Activated naive CD8-positive, alpha-beta T cell treated with anti-CD3 and anti-CD28 coated beads for 36 hours (primary cell): Measurements from ENCODE around the gene JMJD1C. TPM values are rescaled to one million over a fixed set of nuclear protein-coding genes. Genes with fewer than 3 reads are reported as not detected.
"Not testable (repeated sequence)": the region's sequence is repeated elsewhere in the genome, so short reads cannot be mapped to it uniquely, and the experiment has no call there.

Source experiments
- DNase-seq: peaks from one replicate; pipeline ENCODE4 v3.0.0; 2021
- H3K27ac Mint-ChIP-seq: one replicate; pipeline ENCODE4 v1.8.0; 2022; ENCODE audit warnings: mild to moderate bottlenecking, moderate library complexity, mixed read lengths
- H3K27me3 Mint-ChIP-seq: one replicate; pipeline ENCODE4 v1.8.0; 2022; ENCODE audit warnings: mild to moderate bottlenecking, mixed read lengths
- H3K36me3 Mint-ChIP-seq: one replicate; pipeline ENCODE4 v1.8.0; 2021; ENCODE audit warnings: mild to moderate bottlenecking, mixed read lengths
- H3K4me1 Mint-ChIP-seq: one replicate; pipeline ENCODE4 v1.8.0; 2021; ENCODE audit warnings: mixed read lengths
- H3K4me3 Mint-ChIP-seq: one replicate; pipeline ENCODE4 v1.8.0; 2022; ENCODE audit warnings: mild to moderate bottlenecking, moderate library complexity, mixed read lengths
- H3K9me3 Mint-ChIP-seq: one replicate; pipeline ENCODE4 v1.8.0; 2022; ENCODE audit warnings: mixed read lengths
- total RNA-seq, 2 experiments: library from RNA; stranded (reverse); gene quantifications; one replicate each; pipeline ENCODE4 v1.2.3, GENCODE V29; 2021

JMJD1C gene
- total RNA-seq, 2 experiments from 2014 or later, result 48.4 to 52.0 TPM

- not testable (repeated sequence) for H3K9me3 Mint-ChIP-seq, H3K4me3 Mint-ChIP-seq, H3K36me3 Mint-ChIP-seq, H3K27ac Mint-ChIP-seq, H3K4me1 Mint-ChIP-seq, DNase-seq, H3K27me3 Mint-ChIP-seq
Measured at GRCh38 chr10:63339640-63340039, 126.1 kb downstream of the JMJD1C start.

GRCh38 chr10:63337455-63338251 is 128.1 kb downstream of the JMJD1C start:
- Mint-ChIP-seq H3K27ac (no peak overlapping the region), H3K36me3 (peaks cover 4% of the 10 kb centered on the region), H3K27me3 (no peaks in the 10 kb centered on the region), H3K4me3 (no peak overlapping the region), H3K9me3 (no peaks in the 10 kb centered on the region), H3K4me1 (peaks cover 6% of the 10 kb centered on the region)
- no peak for DNase-seq

DNA sequence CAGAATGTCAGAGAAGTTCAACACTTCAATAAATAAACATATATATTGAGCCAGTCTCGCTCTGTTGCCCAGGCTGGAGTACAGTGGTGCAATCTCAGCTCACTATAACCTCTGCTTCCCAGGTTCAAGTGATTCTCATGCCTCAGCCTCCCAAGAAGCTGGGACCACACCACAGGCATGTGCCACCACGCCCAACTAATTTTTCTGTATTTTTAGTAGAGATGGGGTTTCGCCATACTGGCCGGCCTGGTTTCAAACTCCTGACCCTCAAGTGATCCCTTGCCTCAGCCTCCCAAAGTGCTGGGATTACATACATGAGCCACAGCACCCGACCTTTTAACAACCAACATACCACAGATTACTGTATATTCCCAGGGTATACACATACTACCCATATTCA is 134.2 kb downstream of the JMJD1C start:
- no peaks in the 10 kb centered on the region for H3K36me3 Mint-ChIP-seq
- H3K27me3 Mint-ChIP-seq, result no peaks in the 10 kb centered on the region
- no peaks in the 10 kb centered on the region for H3K9me3 Mint-ChIP-seq
- DNase-seq, result no peak
- H3K27ac Mint-ChIP-seq, result no peak overlapping the region
- H3K4me3 Mint-ChIP-seq, result no peak overlapping the region
- peaks cover 5% of the 10 kb centered on the region for H3K4me1 Mint-ChIP-seq

DNA sequence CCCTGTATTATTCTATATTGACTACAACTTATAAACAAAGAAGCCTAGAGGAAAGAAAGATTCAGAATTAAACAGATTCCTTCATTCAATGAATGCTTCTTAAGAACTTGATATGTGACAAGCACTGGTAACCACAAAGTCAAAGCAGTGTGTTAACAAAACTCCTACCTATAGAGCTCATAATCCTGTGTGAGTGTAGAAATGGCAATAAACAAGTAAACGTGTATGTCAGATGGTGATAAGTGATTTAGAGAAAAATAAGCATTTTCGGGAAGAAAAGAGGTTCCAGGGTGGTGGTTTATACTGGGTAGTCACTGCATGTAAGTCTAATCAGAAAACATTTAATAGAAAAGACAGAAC is 141.3 kb downstream of the JMJD1C start:
- Mint-ChIP-seq H3K9me3 (no peaks in the 10 kb centered on the region), H3K4me1 (peaks cover 5% of the 10 kb centered on the region), H3K4me3 (no peak overlapping the region), H3K27me3 (no peaks in the 10 kb centered on the region), H3K36me3 (peaks cover 7% of the 10 kb centered on the region), H3K27ac (no peak overlapping the region)
- no peak for DNase-seq

GRCh38 chr10:63323701-63324494 is 141.9 kb downstream of the JMJD1C start:
- Mint-ChIP-seq H3K4me1 (peaks cover 5% of the 10 kb centered on the region), H3K27me3 (no peaks in the 10 kb centered on the region), H3K9me3 (no peaks in the 10 kb centered on the region), H3K27ac (no peak overlapping the region), H3K36me3 (peaks cover 10% of the 10 kb centered on the region), H3K4me3 (no peak overlapping the region)
- no peak for DNase-seq

- no peaks in the 10 kb centered on the region for H3K27me3 Mint-ChIP-seq
- peaks cover 14% of the 10 kb centered on the region for H3K36me3 Mint-ChIP-seq
- peaks cover 5% of the 10 kb centered on the region for H3K4me1 Mint-ChIP-seq
Measured at GRCh38 chr10:63320683-63321082, 145.1 kb downstream of the JMJD1C start.

DNA sequence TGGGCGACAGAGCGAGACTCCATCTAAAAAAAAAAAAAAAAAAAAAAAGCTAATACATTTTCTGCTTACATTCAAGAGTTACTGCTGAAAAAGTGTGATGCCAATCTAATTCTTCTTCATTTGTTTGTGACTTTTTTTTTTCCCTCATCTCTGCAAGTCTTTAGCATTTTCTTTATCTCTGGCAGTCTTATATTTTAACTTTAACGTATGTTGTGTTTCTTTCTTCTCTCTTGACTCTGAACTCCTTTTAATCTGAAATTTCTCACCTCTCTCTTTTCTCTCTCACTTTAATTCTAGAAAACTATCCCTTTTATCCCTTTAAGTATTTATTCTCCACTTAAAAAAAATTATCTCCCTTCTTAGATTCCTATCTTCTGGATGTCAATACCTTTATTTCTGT is 146.5 kb downstream of the JMJD1C start:
- no peak for DNase-seq
- peaks cover 18% of the 10 kb centered on the region for H3K36me3 Mint-ChIP-seq
- H3K27me3 Mint-ChIP-seq, result no peaks in the 10 kb centered on the region
- H3K4me1 Mint-ChIP-seq, result peaks cover 3% of the 10 kb centered on the region
- H3K4me3 Mint-ChIP-seq, result no peak overlapping the region
- H3K27ac Mint-ChIP-seq, result peak overlapping the region; percentile 4
- H3K9me3 Mint-ChIP-seq, result no peaks in the 10 kb centered on the region

More at GRCh38 chr10:63320683-63321082, 145.1 kb downstream of the JMJD1C start:
- Mint-ChIP-seq H3K27ac (no peak overlapping the region), H3K9me3 (no peaks in the 10 kb centered on the region), H3K4me3 (no peak overlapping the region)
- no peak for DNase-seq

GRCh38 chr10:63318491-63318890 is 147.3 kb downstream of the JMJD1C start:
- no peak for DNase-seq
- peaks cover 6% of the 10 kb centered on the region for H3K4me1 Mint-ChIP-seq
- no peak overlapping the region for H3K4me3 Mint-ChIP-seq
- no peaks in the 10 kb centered on the region for H3K27me3 Mint-ChIP-seq
- no peak overlapping the region for H3K27ac Mint-ChIP-seq
- H3K9me3 Mint-ChIP-seq, result peaks cover 3% of the 10 kb centered on the region
- peaks cover 23% of the 10 kb centered on the region for H3K36me3 Mint-ChIP-seq

GRCh38 chr10:63314020-63314419 is 151.8 kb downstream of the JMJD1C start:
- no peaks in the 10 kb centered on the region for H3K27me3 Mint-ChIP-seq
- peaks cover 5% of the 10 kb centered on the region for H3K9me3 Mint-ChIP-seq

GRCh38 chr10:63313066-63313717 is 152.6 kb downstream of the JMJD1C start:
- Mint-ChIP-seq H3K27ac (no peak overlapping the region), H3K4me3 (no peak overlapping the region), H3K27me3 (no peaks in the 10 kb centered on the region), H3K9me3 (peaks cover 5% of the 10 kb centered on the region), H3K4me1 (peaks cover 11% of the 10 kb centered on the region), H3K36me3 (peaks cover 11% of the 10 kb centered on the region)
- no peak for DNase-seq

More at GRCh38 chr10:63314020-63314419, 151.8 kb downstream of the JMJD1C start:
- no peak overlapping the region for H3K27ac Mint-ChIP-seq
- peaks cover 13% of the 10 kb centered on the region for H3K36me3 Mint-ChIP-seq
- DNase-seq, result no peak
- H3K4me3 Mint-ChIP-seq, result no peak overlapping the region
- H3K4me1 Mint-ChIP-seq, result peaks cover 6% of the 10 kb centered on the region

GRCh38 chr10:63308628-63309027 is 157.1 kb downstream of the JMJD1C start:
- Mint-ChIP-seq H3K9me3 (peaks cover 2% of the 10 kb centered on the region), H3K27ac (no peak overlapping the region), H3K4me1 (peaks cover 10% of the 10 kb centered on the region), H3K27me3 (no peaks in the 10 kb centered on the region), H3K4me3 (no peak overlapping the region), H3K36me3 (peaks cover 5% of the 10 kb centered on the region)
- no peak for DNase-seq

GRCh38 chr10:63304146-63304545 is 161.6 kb downstream of the JMJD1C start:
- Mint-ChIP-seq H3K36me3 (peaks cover 5% of the 10 kb centered on the region), H3K27me3 (no peaks in the 10 kb centered on the region), H3K27ac (no peak overlapping the region), H3K4me3 (no peak overlapping the region), H3K4me1 (peaks cover 12% of the 10 kb centered on the region), H3K9me3 (no peaks in the 10 kb centered on the region)
- no peak for DNase-seq

GRCh38 chr10:63300801-63301200 is 165.0 kb downstream of the JMJD1C start:
- no peaks in the 10 kb centered on the region for H3K27me3 Mint-ChIP-seq
- peaks cover 3% of the 10 kb centered on the region for H3K36me3 Mint-ChIP-seq
- H3K4me1 Mint-ChIP-seq, result peaks cover 5% of the 10 kb centered on the region
- H3K9me3 Mint-ChIP-seq, result no peaks in the 10 kb centered on the region
- no peak for DNase-seq
- no peak overlapping the region for H3K27ac Mint-ChIP-seq
- H3K4me3 Mint-ChIP-seq, result no peak overlapping the region

- H3K4me3 Mint-ChIP-seq, result no peak overlapping the region
- no peak overlapping the region for H3K27ac Mint-ChIP-seq
- H3K9me3 Mint-ChIP-seq, result no peaks in the 10 kb centered on the region
- no peak for DNase-seq
- peaks cover 2% of the 10 kb centered on the region for H3K36me3 Mint-ChIP-seq
- H3K4me1 Mint-ChIP-seq, result peaks cover 2% of the 10 kb centered on the region
- no peaks in the 10 kb centered on the region for H3K27me3 Mint-ChIP-seq
Measured at GRCh38 chr10:63297941-63298340, 167.8 kb downstream of the JMJD1C start.

DNA sequence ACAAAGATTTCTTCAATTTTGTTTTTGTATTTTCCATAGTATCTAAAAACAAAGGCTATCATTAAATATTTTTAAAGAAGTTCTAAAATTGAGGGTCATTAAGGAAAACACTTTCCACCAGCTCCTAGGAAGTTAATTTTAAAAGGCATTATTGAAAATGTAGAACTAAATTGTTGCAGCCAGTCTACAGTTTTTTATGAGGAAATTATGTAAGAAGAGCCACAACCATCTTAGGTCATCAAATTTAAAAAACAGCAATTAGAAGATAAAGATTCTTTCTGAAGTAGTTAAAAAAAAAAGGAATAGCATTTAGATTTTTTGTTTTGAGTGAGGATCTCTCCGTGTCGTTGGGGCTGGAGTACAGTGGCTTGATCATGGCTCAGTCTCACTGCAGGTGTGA is 171.0 kb downstream of the JMJD1C start:
- no peak overlapping the region for H3K27ac Mint-ChIP-seq
- no peaks in the 10 kb centered on the region for H3K36me3 Mint-ChIP-seq

More for the DNA sequence above, 171.0 kb downstream of the JMJD1C start:
- no peaks in the 10 kb centered on the region for H3K4me1 Mint-ChIP-seq
- no peak overlapping the region for H3K4me3 Mint-ChIP-seq
- no peaks in the 10 kb centered on the region for H3K9me3 Mint-ChIP-seq
- DNase-seq, result no peak
- H3K27me3 Mint-ChIP-seq, result no peaks in the 10 kb centered on the region
